ENCODE measurements around the gene GAREM1.

DNA sequence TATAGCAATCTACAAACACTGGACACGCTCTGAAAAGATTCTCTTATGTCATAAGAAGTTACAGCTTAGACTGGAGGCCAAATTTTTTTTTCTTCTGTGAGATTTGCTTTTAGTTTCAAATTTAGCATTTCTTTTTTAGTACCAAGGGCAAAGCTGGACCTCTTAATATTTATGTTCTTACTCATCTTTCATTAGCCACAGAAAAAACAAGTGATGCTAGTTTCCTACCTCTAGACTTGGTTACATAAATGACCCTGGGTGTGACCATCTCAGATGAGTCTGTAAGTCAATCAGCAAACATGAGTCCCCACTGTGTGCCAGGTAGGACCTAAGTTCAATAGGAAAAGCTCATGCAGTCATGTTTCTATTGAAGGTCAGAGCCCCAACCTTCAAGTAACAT is 186.4 kb downstream of the GAREM1 start:
- TF ChIP-seq POLR2A (IDR thresholded peaks at IDR 0.05) = no peak
- TF ChIP-seq, protein P1, sequence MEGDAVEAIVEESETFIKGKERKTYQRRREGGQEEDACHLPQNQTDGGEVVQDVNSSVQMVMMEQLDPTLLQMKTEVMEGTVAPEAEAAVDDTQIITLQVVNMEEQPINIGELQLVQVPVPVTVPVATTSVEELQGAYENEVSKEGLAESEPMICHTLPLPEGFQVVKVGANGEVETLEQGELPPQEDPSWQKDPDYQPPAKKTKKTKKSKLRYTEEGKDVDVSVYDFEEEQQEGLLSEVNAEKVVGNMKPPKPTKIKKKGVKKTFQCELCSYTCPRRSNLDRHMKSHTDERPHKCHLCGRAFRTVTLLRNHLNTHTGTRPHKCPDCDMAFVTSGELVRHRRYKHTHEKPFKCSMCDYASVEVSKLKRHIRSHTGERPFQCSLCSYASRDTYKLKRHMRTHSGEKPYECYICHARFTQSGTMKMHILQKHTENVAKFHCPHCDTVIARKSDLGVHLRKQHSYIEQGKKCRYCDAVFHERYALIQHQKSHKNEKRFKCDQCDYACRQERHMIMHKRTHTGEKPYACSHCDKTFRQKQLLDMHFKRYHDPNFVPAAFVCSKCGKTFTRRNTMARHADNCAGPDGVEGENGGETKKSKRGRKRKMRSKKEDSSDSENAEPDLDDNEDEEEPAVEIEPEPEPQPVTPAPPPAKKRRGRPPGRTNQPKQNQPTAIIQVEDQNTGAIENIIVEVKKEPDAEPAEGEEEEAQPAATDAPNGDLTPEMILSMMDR (IDR thresholded peaks at IDR 0.05) = no peak
